HL-60 (cell line): ENCODE measurements around the gene LDLRAD3.
A peak's percentile ranks its signal among the peaks of the same experiment; 100 is the strongest.

Experiments used
- CTCF ChIP-seq: IDR thresholded peaks from one replicate; pipeline ENCODE4 v1.5.1; 2011; ENCODE audit warnings: low read length, control low read depth, inconsistent platforms; ENCODE audit not compliant: insufficient read depth
- GABPA ChIP-seq: IDR thresholded peaks from 2 replicates; pipeline ENCODE4 v1.6.1; 2012; ENCODE audit warnings: low read depth
- POLR2AphosphoS5 ChIP-seq: IDR thresholded peaks from 2 replicates; pipeline ENCODE4 v1.6.1; 2012; ENCODE audit warnings: low read depth
- REST ChIP-seq: IDR thresholded peaks from 2 replicates; pipeline ENCODE4 v1.6.1; 2012; ENCODE audit warnings: low read depth; ENCODE audit not compliant: insufficient replicate concordance
- SPI1 ChIP-seq: IDR thresholded peaks from 2 replicates; pipeline ENCODE4 v1.6.1; 2012; ENCODE audit warnings: low read depth, mild to moderate bottlenecking, borderline replicate concordance

- TF ChIP-seq CTCF (peak; percentile 33), POLR2AphosphoS5 (no peak), SPI1 (no peak), GABPA (no peak), REST (no peak)
Measured at GRCh38 chr11:36056160-36056751, 112.4 kb downstream of the LDLRAD3 start.
